Stimulated activated CD4-positive, alpha-beta T cell treated with anti-CD3 and anti-CD28 coated beads, TNF-alpha, amount 100 ng/mL, for 4 hours (primary cell): ENCODE results near the gene CPNE2.
"Not testable (repeated sequence)": the region's sequence is repeated elsewhere in the genome, so short reads cannot be mapped to it uniquely, and the experiment has no call there.

Experiments used
- DNase-seq, 3 experiments: peaks; one replicate each; pipeline ENCODE4 v3.0.0-alpha.2; 2020; ENCODE audit warnings: low read depth in 3 of 3

Gene CPNE2

DNA sequence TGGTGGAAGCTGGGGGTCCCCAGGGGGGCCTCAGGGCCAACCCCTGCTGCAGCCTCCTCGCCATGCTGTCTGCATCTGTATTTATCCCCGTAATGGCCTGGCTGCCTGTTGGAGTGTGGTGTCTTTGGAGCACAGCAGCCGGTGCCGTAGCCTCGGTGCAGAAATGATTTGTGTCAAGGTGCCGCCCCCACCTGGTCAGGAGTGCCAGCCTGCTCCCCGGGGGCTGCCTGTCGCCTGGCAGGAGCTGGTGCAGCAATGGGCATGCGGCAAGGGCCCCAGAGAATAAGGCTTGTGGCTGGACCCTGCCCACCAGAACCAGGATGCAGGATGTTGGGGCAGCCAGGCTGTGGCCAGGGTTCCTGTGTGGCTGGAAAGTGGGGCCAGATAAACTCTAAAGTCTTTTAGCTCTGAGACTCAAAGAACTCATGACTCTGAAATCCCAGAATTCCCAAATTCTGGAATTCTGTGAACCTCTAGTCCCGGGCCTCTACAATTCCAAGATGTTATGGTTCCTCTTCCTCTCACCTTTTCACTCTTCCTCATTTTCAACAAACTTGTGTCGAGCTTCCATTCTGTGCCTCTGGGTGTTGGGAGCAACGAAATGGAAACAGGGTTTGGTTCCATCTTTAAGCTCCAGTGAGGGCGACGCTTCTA lies 5.9 kb downstream of the CPNE2 start:
- no peak for DNase-seq

DNA sequence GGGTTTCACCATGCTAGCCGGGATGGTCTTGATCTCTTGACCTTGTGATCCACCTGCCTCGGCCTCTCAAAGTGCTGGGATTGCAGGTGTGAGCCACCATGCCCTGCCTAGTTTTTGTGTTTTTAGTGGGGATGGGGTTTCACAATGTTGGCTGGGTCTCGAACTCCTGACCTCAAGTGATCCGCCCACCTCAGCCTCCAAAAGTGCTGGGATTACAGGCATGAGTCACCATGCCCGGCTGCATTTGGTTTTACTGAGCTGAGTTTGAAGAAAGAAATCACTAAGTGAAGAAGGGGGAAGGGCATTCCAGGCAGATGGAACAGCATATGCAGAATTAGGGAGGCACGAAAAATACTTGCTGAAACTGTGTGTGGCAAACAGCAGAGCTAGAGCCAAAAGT lies 7.6 kb downstream of the CPNE2 start:
- not testable (repeated sequence) for DNase-seq

DNA sequence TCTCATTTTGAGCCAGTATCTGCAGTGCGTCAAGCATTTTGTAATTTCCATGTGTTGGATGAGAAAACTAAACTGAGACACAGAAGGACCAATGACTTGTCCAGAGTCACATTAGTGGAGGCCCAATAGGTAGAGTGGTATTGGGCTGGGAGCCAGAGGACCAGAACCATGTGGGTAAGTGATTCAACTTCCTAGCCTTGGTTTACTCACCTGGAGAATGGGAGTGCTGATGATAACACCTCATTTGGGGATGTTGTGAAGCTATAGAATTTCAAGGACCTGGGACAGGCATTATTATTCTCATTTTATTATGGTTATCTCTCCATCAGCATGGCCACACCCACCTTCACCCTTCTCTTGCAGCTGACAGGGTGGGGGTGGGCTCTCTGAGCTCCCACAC lies 8.1 kb downstream of the CPNE2 start:
- DNase-seq, result no peak

DNA sequence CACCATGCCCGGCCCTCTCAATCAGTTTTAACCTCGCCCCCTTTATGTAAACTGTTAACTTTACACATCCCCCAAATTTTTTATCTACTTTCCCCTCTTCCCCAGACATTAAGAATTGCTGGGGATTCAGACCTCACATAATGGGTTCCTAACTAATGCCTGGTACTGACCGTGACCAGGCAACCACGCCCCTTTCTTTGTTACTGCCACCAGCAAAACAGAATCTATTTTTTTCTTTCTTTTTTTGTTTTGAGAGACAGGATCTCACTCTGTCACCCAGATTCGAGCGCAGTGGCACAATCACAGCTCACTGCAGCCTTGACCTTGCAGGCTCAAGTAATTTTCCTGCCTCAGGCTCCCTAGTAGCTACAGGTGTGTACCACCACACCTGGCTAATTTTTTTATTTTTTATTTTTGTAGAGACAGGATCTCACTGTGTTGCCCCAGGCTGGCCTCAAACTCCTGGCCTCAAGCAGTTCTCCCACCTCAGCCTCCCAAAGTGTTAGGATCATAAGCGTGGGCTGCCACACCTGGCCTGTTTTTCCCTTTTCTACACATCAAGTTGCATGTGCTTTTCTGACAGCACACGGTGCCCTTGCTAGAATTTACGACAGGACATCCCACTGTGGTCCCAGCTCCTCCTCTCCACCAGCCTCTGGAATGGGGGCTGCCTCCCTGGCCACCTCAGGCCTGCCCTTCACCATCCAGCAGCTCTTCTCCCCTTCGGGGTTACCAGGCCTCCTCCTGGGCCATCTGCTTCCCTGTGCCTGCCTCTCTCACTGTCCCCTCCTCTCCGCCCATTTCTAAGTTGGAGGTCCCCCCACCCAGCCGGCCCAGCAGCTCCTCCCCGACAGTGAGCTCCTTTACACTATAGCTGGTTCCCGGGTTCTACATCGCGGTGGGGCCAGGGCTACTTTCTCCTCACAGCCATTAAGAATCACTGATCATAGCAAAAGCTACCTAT lies 10.8 kb downstream of the CPNE2 start:
- DNase-seq, result no peak

DNA sequence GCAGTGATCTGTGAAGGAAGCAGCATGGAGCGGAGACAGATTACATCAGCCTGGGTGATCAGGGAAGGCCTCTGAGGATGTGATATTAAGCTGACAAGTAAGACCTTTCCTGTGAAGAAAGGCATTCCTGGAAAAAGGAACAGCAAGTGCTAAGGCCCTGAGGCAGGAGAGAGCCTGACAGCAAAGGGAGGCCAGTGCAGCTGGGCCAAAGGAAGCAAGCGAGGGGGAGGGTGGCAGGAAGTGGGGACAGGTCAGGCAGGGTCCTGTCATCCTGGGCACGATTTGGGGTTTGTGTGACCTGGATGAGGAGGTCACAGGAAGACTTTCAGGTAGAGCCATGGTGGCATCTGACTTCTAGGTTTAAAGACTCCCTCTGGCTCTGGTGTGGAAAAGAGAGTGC lies 12.3 kb downstream of the CPNE2 start:
- no peak for DNase-seq

DNA sequence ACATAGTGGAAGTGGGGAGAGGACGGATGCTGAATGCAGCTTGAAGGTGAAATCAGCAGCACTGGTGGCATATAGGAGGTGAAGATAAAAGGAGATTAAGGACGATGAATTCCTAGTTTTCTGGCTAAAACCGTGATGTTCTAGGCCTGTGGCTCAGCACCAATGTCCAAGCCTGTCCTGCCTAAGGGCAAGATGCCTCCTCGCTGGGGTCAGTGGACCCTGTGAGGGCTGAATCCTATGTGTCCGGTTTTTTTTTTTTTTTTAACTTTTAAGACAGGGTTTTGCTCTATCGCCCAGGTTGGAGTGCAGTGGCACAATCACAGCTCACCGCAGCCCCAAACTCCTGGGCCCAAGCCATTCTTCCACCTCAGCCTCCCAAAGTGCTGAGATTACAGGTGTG lies 12.8 kb downstream of the CPNE2 start:
- no peak for DNase-seq

DNA sequence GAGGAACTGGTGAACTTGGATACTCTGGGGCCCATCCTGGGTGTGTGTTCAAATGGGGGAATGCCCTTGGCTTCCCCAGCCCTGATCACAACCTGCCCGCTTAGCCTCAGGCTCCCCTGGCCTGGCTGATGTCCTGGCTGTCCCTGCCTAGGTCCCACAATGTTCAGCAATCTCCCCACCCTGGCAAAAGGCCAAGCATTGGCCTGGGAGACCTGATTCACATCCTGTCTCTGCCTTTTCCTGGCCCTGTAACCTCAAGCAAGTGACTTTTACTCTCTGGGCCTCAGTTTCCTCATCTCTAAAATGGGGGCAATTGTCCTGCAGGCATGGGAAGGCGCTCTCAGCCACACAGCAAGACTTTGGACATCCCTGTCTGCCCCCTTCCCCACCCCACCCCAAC lies 14.4 kb downstream of the CPNE2 start:
- no peak for DNase-seq

DNA sequence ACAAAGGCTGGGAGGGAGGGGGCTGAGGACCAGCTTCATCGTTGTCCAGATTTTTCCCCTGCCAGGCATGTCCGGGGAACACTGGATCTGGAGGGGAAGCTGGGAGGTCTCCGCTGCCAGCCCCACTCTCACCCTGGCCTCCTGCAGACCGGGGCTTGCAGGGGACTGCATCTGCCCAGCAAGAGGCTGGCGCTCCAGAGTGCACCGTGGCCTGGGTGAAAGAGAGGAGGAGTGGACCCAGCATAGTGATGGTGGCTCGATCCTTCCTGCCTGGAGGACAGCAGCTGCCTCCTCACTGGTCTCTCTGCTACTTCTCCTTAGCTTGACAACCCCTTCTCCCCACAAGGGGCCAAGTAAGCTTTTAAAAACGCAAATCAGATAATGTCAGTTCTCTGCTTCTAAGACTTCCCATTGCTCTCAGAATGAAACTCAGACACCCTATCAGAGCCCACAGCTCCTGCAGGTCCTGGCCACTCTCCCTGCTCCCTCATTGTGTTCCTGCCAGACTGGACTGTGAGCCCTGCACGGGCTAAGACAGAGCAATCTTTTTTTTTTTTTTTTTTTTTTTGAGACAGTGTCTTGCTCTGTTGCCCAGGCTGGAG lies 15.0 kb downstream of the CPNE2 start:
- no peak for DNase-seq

DNA sequence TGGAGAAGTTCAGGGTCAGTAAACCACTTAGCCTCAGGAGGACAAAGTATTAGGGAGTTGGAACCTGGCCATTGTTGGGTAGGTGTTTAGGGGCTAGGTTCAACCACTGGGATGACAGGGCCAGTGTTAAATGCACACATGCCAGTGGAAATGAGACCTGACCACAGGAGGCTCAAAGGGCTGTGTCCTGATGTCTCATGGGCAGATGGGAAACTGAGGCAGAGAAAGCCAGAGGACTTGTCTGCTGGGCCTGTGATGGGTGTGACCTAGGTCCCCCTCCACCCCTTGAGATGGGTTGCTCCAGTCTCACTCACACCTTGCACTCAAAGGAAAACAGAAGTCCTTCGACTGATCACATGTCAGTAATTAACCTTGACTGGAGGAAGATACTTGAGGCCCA lies 16.0 kb downstream of the CPNE2 start:
- DNase-seq, result no peak

DNA sequence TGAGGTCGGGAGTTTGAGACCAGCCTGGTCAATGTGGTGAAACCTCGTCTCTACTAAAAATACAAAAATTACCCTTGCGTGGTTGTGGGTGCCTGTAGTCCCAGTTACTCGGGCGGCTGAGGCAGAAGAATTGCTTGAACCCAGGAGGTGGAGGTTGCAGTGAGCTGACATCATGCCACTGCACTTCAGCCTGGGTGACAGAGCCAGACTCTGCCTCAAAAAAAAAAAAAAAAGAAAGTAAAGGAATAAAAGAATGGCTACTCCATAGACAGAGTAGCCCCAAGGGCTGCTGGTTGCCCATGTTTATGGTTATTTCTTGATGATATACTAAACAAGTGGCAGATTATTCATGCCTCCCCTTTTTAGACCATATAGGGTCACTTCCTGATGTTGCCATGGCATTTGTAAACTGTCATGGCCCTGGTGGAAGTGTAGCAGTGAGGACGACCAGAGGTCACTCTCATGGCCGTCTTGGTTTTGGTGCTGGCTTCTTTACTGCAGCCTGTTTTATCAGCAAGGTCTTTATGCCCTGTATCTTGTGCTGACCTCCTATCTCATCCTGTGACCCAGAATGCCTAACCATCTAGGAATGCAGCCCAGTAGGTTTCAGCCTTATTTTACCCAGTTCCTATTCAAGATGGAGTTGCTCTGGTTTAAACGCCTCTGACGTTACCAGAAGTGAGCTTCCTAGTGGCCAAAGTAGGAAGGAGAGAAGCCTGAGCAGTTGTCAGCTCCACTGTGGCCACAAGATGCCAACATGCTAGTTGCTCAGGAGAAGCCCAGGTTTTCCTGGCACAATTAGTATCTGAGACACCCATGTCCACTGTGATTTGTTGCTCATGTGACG lies 17.1 kb downstream of the CPNE2 start:
- DNase-seq, result not testable (repeated sequence)

DNA sequence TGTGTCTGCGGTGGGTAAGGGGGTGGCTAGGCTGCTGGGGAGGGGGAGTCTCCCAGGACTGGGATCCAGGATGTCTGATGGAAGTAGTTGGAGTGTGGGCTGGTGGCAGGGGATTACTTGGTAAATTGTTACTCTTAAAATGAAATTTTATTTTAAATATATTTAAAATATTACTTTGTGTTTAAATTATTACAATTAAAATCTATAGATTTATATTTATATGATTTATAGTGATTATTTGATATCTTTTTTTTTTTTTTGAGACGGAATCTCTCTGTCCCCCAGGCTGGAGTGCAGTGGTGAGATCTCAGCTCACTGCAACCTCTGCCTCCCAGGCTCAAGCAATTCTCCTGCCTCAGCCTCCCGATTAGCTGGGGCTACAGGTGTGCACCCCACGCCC lies 18.6 kb downstream of the CPNE2 start:
- no peak for DNase-seq

DNA sequence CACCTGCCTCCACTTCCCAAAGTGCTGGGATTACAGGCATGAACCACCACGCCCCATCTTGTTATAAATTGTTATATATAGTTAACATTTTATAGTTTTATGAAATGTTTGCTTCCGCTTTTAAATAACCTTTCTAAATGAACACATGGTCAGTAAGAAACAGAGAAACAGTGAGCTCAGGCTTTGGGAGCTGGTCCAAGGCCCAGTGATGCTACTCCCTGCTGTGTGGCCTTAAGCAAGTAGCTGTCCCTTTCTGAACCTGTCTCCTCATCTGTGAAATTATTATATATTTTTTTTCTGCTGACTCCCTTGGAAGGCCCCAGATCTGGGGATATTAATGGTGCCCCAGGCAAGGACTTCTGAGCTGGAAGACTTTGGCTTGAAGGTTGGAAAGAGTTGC lies 19.0 kb downstream of the CPNE2 start:
- DNase-seq, result no peak

DNA sequence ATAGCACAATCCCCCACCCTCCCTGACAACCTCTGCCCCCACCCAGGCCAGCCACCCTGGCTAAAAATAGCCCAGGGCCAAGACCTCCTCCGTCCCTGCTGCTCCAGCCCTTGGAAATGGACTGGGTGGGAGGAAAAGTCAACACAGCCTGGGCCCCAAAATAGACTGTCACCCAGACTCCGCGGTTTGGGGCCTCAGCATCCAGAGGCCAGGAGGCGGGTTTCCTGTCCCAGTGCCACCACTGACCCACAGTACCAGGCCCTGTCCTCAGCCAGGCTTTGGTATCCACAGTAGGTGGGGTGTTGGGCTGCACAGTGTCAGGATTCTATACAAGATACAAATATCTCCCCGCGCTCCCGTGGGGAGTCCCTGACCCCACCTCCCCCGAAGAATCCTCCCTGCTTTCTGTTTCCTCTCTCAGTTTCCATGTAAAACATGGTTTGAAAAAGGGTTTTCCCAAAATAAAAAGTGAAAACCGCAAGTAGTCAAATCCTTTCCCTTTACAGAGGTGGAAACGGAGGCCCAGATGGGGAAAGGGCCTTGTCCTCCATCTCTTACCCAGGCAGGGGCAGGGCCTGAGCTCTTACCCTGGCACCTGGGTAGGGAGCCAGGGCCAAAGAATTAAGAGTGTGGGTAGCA lies 20.1 kb downstream of the CPNE2 start:
- no peak for DNase-seq

DNA sequence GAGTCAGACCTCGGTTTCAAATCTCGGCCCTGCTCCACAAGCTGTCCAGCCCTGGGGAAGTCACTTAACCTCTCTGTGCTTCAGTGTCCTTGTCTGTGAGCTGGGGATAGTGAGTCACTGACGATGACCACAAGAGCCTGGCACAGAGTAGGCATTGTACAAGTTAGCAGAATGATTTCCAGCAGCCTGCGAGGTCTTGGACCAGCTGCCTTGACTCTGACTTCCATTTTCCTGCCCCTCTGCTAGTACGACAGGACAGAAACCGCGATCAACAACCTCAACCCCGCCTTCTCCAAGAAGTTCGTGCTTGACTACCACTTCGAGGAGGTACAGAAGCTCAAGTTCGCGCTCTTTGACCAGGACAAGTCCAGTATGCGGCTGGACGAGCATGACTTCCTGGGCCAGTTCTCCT lies 20.7 kb downstream of the CPNE2 start:
- DNase-seq, result no peak

DNA sequence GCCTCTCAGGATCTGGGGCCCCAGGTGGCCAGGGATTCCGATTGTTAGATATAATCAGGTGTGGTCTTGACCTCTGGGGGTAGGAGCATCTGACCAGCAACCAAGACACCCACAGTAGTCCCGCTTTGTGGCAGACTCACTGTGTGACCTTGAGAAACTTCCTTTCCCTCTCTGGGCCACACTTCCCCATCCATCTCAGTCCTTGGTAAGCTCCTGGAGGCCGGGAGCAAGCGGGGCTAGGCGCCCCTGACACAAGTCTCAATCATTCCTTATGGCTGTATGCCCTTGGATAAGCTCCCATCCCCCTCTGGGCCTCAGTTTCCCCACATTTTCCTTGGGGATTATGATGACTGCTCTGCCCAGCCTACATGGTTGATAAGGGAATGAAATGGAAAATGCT lies 21.3 kb downstream of the CPNE2 start:
- DNase-seq, result no peak

DNA sequence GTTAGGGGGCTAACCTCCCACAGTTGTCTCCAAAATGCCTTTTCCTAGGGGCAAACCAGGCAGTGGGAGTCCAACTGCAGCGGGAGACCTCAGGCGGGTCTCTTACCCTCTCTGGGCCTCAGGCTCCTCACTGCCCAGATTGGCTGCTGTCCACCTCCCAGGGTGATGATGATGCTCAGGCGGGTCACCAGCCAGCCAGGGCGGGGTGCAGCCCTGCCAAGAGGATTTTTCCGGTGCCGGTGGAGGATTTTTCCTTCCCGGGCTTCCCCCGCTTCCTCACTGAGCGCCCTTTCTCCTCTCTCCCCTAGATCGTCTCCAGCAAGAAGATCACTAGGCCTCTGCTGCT lies 22.8 kb downstream of the CPNE2 start:
- no peak for DNase-seq

DNA sequence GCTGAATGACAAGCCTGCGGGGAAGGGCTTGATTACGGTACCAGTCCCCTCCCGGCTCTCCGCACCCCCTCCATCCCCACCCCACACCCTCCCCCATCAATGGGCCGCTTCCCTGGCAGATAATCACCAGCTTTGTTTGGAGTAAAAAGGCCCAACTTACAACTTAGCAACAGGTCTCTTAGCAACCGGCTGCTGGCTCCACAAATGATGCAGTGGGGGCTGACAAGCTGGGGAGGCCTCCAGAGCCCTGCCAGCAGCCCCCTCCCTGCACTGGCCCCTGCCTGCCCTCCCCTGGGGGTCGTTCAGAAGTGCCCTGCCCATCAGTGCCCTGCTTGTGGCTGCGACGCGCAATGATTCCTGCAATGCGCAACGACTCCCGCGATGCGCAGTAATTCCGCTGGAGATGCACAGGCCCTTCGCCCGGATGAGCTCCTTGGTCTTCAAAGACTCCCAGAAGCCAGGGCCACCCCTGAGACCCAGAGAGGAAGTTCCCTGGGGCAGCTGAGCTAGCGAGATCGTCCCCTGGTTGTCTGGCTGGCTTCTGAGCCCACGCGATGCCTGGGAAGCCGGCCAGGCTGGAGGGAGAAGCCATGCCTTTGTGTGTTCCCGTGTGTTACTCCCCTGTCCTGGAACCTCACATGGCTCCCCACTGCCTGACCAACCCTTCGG lies 23.3 kb downstream of the CPNE2 start:
- DNase-seq, result no peak

DNA sequence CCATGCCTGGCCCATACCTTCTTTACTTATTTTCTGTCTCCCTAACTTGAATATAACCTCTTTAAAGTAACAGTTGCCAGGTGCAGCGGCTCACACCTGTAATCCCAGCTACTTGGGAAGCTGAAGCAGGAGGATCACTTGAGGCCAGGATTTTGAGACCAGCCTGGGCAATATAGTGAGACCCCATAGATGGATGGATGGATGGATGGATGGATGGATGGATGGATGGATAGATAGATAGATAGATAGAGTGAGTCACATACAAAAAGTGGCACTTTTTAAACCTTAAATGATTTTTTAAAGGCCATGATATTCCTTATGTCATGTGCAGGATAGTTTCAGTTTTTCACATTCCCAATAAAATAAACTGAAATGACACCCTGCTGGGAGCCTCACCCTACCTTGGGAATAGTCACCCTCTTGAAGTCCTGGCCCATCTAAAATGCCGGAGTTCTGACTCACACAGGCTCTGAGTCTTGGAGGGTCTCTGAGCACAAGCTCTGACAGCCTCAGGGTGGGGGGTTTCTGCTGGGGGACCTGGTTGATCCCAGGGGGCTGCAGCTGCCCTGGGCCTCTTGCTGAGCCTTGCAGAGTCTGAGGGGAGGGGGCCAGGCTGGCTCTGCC lies 26.2 kb downstream of the CPNE2 start:
- no peak for DNase-seq

DNA sequence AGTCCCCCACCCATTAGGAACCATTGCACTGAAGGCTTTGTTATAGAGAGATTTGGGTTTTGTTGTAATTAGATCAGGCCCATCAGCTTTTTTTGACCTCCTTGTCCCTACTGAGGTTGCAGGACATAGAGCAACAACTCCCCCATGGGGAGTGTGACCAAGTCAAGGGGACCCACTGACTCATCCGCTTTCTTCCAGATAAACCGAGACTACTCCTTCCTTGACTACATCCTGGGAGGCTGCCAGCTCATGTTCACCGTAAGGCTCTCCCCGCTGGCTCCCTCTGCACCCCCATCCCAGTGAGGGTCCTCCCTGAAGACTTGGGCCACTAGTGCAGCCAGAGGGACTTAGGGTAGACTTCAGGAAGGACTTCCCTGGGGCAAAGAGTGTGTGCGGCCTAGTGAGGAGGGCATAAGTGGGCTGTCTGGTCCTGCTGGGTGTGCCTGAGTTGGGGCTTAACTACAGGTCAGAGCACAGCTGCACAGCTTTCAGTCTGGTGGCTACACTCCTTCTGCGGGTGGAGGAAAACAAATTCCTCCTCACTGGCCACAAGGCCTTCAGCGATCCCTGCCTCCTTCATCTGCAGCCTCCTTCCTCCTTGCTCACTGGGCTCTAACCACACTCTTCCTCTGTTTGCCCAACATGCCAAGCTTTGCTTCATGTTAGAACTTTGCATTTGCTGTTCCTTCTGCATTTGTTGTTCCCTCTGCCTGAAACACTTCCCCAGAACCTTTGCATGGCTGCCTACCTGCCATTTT lies 31.0 kb downstream of the CPNE2 start:
- DNase-seq, result no peak
